NB4 (cell line): Measurements from ENCODE around the gene DPP10.

Source experiments
- MAX ChIP-seq: IDR thresholded peaks from 2 replicates; pipeline ENCODE4 v1.6.1; 2011; ENCODE audit warnings: low read depth, low read length
- MYC ChIP-seq: IDR thresholded peaks from 2 replicates; pipeline ENCODE4 v1.6.1; 2011; ENCODE audit warnings: low read depth, low read length
- POLR2A ChIP-seq: IDR thresholded peaks from 2 replicates; pipeline ENCODE4 v1.6.1; 2011; ENCODE audit warnings: mild to moderate bottlenecking; ENCODE audit not compliant: insufficient read length; ENCODE audit errors: extremely low read depth
- TF ChIP-seq, protein P1 (sequence below): IDR thresholded peaks from one replicate; pipeline ENCODE4 v1.5.1; 2012; ENCODE audit warnings: low read depth, low read length

DNA sequence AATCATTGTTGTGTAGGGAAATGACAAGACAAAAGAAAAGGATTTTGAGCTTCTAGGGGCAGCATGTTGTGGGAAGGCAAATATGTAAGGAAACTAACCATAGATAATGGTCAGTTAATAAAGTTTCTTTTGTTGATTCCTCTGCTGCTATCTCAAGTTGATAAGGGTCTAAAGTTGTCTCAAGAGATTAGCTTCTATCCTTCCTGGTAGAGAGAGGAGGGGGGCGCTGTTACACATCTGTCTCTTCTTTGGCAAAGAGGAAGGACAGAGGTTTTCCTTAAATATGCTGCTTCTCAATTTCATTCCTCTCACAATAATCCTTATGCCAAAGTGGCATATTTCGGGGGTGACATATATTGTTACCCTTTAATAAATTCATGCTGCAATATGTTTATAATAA lies 944.0 kb downstream of the DPP10 start:
- TF ChIP-seq, protein P1, sequence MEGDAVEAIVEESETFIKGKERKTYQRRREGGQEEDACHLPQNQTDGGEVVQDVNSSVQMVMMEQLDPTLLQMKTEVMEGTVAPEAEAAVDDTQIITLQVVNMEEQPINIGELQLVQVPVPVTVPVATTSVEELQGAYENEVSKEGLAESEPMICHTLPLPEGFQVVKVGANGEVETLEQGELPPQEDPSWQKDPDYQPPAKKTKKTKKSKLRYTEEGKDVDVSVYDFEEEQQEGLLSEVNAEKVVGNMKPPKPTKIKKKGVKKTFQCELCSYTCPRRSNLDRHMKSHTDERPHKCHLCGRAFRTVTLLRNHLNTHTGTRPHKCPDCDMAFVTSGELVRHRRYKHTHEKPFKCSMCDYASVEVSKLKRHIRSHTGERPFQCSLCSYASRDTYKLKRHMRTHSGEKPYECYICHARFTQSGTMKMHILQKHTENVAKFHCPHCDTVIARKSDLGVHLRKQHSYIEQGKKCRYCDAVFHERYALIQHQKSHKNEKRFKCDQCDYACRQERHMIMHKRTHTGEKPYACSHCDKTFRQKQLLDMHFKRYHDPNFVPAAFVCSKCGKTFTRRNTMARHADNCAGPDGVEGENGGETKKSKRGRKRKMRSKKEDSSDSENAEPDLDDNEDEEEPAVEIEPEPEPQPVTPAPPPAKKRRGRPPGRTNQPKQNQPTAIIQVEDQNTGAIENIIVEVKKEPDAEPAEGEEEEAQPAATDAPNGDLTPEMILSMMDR, result no peak
- no peak for TF ChIP-seq POLR2A
- no peak for TF ChIP-seq MAX
- TF ChIP-seq MYC, result no peak
